DMS79 (cell line): ENCODE measurements around the gene AGAP2.
"Not testable (repeated sequence)": the region's sequence is repeated elsewhere in the genome, so short reads cannot be mapped to it uniquely, and the experiment has no call there.

Experiments
- DNase-seq: peaks from one replicate; lab custom pipeline; 2025; lab: John Stamatoyannopoulos, UW

The AGAP2 gene

GRCh38 chr12:57722716-57723629, 15.6 kb downstream of the AGAP2 start:
- DNase-seq = no peak

DNA sequence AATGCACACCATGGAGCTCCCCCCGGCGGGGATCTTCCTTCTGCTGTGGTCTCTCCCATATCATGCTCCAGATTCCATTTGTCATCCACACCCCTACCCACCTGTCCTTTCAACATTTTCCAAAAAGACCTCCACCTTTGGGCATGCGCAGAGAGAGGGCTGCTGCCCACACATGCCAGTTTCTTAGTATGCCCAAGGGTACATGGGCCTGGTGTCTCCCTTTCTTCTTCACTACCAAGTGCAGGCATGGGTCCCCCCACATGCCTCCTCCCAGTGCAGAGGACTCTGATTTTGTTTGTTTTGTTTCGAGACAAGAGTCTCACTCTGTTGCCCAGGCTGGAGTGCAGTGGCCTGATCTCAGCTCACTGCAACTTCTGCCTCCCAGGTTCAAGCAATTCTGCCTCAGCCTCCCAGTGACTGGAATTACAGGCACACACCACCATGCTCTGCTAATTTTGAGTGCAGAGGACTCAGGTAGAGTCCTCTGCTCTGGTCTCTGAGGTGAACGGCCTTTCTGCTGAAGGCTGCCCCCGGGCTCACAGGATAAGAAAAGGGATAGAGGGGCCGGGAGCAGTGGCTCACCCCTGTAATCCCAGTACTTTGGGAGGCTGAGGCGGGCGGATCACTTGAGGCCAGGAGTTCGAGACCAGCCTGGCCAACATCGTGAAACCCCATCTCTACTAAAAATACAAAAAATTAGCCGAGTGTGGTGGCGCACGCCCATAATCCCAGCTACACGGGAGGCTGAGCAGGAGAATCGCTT, 16.5 kb downstream of the AGAP2 start:
- DNase-seq = not testable (repeated sequence)

GRCh38 chr12:57720606-57721595, 17.6 kb downstream of the AGAP2 start:
- DNase-seq = no peak

DNA sequence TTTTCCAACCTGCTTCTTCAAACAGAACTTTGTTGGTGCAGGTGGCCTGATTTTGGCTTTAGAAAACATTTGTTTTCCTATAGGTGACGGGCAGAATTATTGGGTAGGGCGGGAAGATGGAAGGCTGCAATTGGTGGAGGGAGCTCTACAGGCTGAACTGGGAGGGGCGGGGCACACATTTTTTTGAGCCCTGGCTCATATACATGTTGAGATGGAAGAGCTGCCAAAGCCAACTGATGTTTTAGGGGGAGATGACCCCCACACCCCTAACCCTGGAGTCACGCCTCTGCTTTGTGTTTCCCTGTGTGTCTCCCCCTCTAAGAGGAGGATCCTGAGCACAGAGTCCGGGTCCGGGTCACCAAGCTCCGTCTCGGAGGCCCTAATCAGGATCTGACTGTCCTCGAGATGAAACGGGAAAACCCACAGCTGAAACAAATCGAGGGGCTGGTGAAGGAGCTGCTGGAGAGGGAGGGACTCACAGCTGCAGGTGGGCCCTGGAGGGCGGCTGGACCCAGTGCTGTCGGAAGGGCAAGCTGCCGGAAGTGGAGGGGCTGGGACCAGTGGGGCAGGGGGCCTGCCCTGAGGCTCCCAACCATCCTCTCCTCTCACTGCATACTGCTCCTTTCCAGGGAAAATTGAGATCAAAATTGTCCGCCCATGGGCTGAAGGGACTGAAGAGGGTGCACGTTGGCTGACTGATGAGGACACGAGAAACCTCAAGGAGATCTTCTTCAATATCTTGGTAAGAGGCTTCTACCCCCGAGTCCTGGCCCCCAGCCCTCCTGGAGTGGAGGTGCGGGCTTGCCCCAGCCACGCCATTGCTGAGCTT, 18.6 kb downstream of the AGAP2 start:
- DNase-seq = no peak

GRCh38 chr12:57718641-57719528, 19.7 kb downstream of the AGAP2 start:
- no peak for DNase-seq

GRCh38 chr12:57717846-57718640, 20.5 kb downstream of the AGAP2 start:
- no peak for DNase-seq

DNA sequence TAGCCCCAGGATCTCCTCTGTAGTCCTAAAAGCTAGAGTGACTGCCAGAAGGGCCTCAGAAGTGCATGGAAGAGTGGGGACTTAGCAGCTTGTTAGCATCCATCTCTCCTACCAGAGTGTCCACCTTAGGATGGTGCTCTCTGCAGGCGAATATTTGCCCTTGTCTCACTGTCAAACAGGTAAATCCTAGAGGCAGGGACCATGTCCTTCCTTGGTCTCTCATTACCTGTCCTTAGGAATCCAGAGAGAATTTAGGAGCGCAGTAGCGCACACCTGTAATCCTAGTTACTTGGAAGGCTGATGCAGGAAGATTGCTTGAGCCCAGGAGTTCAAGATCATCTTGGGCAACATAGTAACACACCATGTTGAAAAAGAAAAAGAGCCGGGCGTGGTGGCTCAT, 21.4 kb downstream of the AGAP2 start:
- no peak for DNase-seq

GRCh38 chr12:57716305-57716704, 22.2 kb downstream of the AGAP2 start:
- DNase-seq = no peak

DNA sequence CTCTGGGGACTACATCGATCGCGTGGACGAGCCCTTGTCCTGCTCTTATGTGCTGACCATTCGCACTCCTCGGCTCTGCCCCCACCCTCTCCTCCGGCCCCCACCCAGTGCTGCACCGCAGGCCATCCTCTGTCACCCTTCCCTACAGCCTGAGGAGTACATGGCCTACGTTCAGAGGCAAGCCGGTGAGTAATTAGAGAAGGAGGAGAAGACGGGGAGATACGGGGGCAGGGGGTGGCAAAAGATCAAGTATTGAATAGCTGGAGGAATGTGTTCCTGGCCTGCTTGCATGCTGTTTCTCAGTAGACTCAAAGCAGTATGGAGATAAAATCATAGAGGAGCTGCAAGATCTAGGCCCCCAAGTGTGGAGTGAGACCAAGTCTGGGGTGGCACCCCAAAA, 22.8 kb downstream of the AGAP2 start:
- no peak for DNase-seq

DNA sequence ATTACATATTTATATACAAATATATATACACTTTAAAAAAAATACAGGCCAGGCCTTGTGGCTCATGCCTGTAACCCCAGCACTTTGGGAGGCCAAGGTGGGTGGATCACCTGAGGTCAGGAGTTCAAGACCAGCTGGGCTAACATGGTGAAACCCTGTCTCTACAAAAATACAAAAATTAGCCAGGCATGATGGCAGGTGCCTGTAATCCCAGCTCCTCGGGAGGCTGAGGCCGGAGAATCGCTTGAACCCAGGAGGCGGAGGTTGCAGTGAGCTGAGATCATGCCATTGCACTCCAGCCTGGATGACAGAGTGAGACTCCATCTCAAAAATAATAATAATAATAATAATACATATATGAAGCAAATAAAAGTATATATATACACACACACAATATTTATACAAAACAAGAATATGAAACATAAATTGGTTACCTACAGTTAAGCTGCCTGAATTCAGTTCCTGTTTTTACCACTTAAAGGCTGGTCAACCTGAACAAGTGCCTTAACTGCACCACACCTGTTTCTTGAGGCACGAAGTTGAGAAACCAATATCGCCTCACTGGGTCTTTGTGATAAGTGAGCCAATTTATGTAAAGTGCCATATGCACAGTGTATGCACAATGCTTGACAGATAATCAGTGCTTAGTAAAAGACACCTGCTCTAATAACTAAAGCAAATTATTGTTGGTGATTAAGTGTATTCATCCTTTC, 23.4 kb downstream of the AGAP2 start:
- not testable (repeated sequence) for DNase-seq

DNA sequence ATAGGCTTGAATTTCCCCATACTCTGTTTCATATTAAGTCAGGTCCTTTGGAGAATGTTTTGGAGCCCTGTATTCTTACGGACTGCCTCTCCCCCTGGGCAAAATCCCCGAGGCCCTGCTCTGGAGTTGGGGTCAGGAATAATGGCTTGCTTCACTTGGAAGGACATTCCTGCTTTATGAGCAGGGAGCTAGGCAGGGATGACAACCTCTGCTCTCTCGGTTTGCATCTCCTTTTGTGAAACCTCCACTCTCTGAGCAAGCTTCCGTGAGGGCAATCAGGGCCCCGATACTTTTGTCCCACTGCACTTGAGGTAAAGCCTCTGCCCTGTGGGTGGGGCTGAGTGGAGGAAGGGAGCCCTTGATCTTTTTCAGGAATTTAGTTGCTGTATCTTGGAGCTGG, 25.3 kb downstream of the AGAP2 start:
- DNase-seq = no peak

- DNase-seq = no peak
These were observed 25.8 kb downstream of the AGAP2 start for GRCh38 chr12:57712701-57713100.

GRCh38 chr12:57708296-57708695, 30.2 kb downstream of the AGAP2 start:
- DNase-seq = no peak

GRCh38 chr12:57707250-57707649, 31.3 kb downstream of the AGAP2 start:
- DNase-seq = no peak

- DNase-seq = no peak
These were observed 38.2 kb downstream of the AGAP2 start for GRCh38 chr12:57700317-57700716.

DNA sequence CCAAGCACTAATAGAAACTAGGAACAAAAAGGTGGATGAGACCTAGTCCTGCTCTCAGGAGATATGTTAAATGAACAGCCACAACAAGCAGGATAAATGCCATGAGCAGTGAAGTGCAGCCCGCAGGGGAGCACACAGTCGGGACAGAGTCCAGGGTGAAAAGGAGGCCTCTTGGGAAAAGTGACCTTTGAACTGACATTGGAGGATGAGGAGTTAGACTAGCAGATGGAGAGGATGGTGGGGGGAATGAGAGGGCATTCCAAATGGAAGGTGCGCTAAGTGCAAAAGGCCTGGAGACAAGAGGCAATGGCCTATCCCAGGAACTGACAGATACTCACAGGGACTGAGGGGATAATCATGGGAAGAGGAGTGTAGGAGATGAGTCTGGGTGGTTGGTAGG, 40.1 kb downstream of the AGAP2 start:
- no peak for DNase-seq

DNA sequence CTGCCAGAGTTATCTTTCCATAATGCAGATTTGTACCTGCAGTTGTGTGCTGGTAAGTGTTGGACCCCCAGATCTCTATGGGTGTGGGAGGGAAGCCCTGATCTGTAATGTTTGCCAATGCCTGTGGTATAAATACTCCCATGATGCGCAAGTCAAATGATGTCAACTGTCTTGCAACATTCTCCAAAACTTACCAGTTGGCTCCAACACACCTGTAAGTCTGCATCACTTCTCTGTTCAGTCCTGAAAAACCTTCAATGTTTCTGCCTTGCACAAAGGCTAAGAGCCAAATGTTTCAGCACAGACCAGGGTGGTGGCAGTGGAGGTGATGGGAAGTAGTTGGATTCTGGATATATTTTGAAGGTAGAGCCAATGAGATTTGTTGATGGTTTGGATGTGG, 41.5 kb downstream of the AGAP2 start:
- DNase-seq = no peak

DNA sequence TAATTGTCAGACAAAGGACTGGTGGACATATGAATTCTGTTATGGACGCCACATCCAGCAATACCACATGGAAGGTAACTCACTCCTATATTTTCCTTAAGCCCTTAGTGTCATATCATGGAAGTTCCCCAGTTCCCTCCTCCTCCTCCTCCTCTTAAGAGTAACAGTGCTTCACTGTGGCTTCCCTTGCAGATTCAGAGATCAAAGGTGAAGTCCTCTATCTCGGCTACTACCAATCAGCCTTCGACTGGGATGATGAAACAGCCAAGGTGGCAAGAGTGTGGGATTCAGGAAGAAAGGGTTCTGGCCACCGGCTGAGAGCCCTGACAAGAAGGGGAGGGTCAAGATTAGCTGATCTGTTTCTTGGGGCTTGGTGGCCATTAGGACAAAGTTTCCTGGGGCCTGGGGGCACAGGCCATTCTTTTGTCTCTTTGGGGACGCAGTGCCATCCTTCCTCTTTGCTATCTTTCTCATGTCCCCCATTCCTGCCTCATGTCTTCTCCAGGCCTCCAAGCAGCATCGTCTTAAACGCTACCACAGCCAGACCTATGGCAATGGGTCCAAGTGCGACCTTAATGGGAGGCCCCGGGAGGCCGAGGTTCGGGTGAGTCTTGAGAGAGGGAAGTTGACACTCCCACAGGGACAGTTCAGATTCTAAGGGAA, 42.6 kb downstream of the AGAP2 start:
- no peak for DNase-seq
